ENCODE measurements around the gene IL2RA. TPM values are rescaled to one million over a fixed set of nuclear protein-coding genes. Genes with fewer than 3 reads are reported as not detected.
A peak's percentile ranks its signal among the peaks of the same experiment; 100 is the strongest.

IL2RA gene
- total RNA-seq, 1 experiment from 2014 or later, result not detected

- H2BK12ac ChIP-seq (ENCODE audit: insufficient read length, low read depth, low read length), result no peak overlapping the region
These were observed 77.1 kb downstream of the IL2RA start for GRCh38 chr10:5985029-5985428.

More at GRCh38 chr10:5985029-5985428, 77.1 kb downstream of the IL2RA start:
- no peaks in the 10 kb centered on the region for H3K36me3 Mint-ChIP-seq (ENCODE audit: insufficient read depth in 1 of 3, low read depth in 3 of 3)
- H3K79me2 ChIP-seq (ENCODE audit: insufficient read depth, low read length), result no peaks in the 10 kb centered on the region
- H3K27me3 ChIP-seq (ENCODE audit: insufficient read depth, low read length), result no peaks in the 10 kb centered on the region
- no peak overlapping the region for H4K5ac ChIP-seq (ENCODE audit: insufficient read length, low read depth, low read length)
- no peak overlapping the region for H2BK15ac ChIP-seq (ENCODE audit: low read depth, low read length)
- no peak overlapping the region for H3K4me2 ChIP-seq (ENCODE audit: insufficient read depth, insufficient read length, low read length)
- no peaks in the 10 kb centered on the region for H3K79me1 ChIP-seq (ENCODE audit: insufficient read depth, low read depth, low read length, poor library complexity, severe bottlenecking)
- no peak overlapping the region for H3K14ac ChIP-seq (ENCODE audit: insufficient read depth, low read length)
- H3K4me3 Mint-ChIP-seq, result no peak overlapping the region
- no peak overlapping the region for H3K56ac ChIP-seq (ENCODE audit: insufficient read length, low read depth, low read length)
- H3K4me1 ChIP-seq (ENCODE audit: insufficient read depth, low read length), result no peaks in the 10 kb centered on the region
- no peak overlapping the region for H3T11ph ChIP-seq (ENCODE audit: low read length)
- H3K4me1 Mint-ChIP-seq, result no peaks in the 10 kb centered on the region
- no peak overlapping the region for H2BK5ac ChIP-seq (ENCODE audit: insufficient read length, low read length)
- DNase-seq, result no peak
- H3K23me2 ChIP-seq (ENCODE audit: insufficient read length, low read depth, low read length, poor library complexity, severe bottlenecking), result no peaks in the 10 kb centered on the region
- H4K20me1 ChIP-seq (ENCODE audit: control insufficient read depth, insufficient read depth, insufficient read length), result no peaks in the 10 kb centered on the region
- no peak overlapping the region for H2BK120ac ChIP-seq (ENCODE audit: low read depth, low read length, poor library complexity, severe bottlenecking)
- H2BK20ac ChIP-seq (ENCODE audit: low read depth, low read length, poor library complexity, severe bottlenecking), result no peak overlapping the region
- H3K9ac ChIP-seq (ENCODE audit: extremely low read depth, insufficient read length, low read length), result no peak overlapping the region
- no peak overlapping the region for H4K8ac ChIP-seq (replicated peaks; ENCODE audit: insufficient read length, low read depth, low read length)
- H3K27me3 Mint-ChIP-seq (ENCODE audit: low read depth), result peaks cover 22% of the 10 kb centered on the region
- H3K9me3 Mint-ChIP-seq, result no peaks in the 10 kb centered on the region
- H3K4ac ChIP-seq (ENCODE audit: low read depth, low read length), result no peak overlapping the region
- no peak overlapping the region for H3K18ac ChIP-seq (ENCODE audit: insufficient read length, low read depth, low read length)
- no peak for TF ChIP-seq CTCF (conservative IDR thresholded peaks at IDR 0.05)
- no peak overlapping the region for H4K91ac ChIP-seq (ENCODE audit: insufficient read length, low read depth, low read length)
- H2AK5ac ChIP-seq (ENCODE audit: insufficient read length, low read length), result no peak overlapping the region
- H3K9me3 ChIP-seq (ENCODE audit: control insufficient read depth, low read depth, low read length), result no peaks in the 10 kb centered on the region
- H3K27ac Mint-ChIP-seq, result peak overlapping the region in 1 of 3 experiments; percentile 33; a peak in 1 of 7 replicates
- H3K27ac ChIP-seq (ENCODE audit: insufficient read length, low read depth, low read length), result no peak overlapping the region
- H3K23ac ChIP-seq (ENCODE audit: insufficient read length, low read depth, low read length), result no peak overlapping the region
- no CpG with 5 or more reads among the region's 5 CpGs for WGBS (ENCODE audit: extremely low coverage, insufficient read length, low lambda C conversion rate)
- H2AFZ ChIP-seq (ENCODE audit: low read length), result no peak overlapping the region

All from H9 (cell line).